ENCODE data around the gene CBX8. TPM values are rescaled to one million over a fixed set of nuclear protein-coding genes. Genes with fewer than 3 reads are reported as not detected.
A peak's percentile ranks its signal among the peaks of the same experiment; 100 is the strongest.

The CBX8 gene
- total RNA-seq, 2 experiments from 2014 or later: 6.8 to 8.6 TPM

DNA sequence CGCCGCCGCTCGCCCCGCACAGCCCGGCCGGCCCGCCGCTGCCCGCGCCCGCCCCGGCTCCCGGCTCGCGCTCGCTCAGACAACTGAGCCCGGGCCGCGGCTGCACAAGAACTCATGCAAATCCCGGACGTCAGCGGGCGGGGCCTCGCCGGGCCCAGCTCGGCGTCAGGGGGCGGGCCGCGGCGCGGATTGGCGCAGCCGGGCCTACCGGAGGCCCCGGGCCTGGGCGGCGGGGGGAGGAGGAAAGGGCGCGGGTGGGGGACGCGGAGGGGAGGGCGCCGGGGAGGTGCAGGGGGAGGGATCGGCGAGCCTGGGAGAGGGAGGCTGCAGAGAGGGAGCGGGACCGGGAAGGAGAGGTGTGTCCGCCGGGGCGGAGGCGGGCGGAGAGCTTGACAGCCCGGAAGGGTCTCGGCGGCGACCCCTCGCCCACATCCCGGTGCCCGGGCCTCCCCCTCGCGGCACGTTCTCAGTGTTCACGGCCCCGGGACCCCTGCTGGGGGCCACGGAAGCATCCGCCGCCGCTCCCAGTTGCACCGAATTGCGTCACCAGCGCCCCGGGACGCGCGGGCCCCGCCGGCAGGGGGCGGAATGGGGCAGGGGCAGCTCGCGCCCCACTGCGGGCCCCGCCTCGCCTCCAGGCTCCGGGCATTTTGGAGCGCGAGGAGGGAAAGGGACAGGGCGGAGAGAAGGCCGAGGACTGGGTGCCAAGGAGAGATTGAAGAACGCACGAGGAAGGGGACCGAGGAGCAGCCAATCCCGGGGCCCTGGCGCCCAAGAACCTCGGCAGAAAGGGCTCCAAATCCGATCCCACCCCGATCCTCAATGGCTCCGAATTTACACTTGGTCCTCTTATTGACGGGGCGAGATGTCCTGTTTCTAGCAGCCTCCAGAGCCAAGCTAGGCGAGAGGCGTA is 42.7 kb upstream of the CBX8 start, which contains the start of gene CBX4:
Gene CBX4, minus strand, starts transcription at position 85 of the 913 bp plus-strand sequence. CDS start 189 bp downstream, outside the sequence.
- H3K27ac Mint-ChIP-seq: peak within 1 kb of the TSS; percentile 96
- no peaks in the 10 kb centered on the region for H3K9me3 Mint-ChIP-seq (ENCODE audit: low read depth)
- CTCF ChIA-PET: interaction anchor here (0.7 to 4.0 kb wide), 32 partner anchors 11 to 423 kb away, joined by 3 to 44 read pairs (median 5); partner anchors contain the start of genes CBX2, CBX8 and GAA
- H3K36me3 Mint-ChIP-seq: peaks cover 20% of the 10 kb centered on the region
- H3K4me3 Mint-ChIP-seq: peak within 1 kb of the TSS; percentile 97
- DNase-seq (peak; percentile 94), ATAC-seq (peak; percentile 81)
- peaks cover 39% of the 10 kb centered on the region for H3K27me3 Mint-ChIP-seq
- peaks cover 36% of the 10 kb centered on the region for H3K4me1 Mint-ChIP-seq

DNA sequence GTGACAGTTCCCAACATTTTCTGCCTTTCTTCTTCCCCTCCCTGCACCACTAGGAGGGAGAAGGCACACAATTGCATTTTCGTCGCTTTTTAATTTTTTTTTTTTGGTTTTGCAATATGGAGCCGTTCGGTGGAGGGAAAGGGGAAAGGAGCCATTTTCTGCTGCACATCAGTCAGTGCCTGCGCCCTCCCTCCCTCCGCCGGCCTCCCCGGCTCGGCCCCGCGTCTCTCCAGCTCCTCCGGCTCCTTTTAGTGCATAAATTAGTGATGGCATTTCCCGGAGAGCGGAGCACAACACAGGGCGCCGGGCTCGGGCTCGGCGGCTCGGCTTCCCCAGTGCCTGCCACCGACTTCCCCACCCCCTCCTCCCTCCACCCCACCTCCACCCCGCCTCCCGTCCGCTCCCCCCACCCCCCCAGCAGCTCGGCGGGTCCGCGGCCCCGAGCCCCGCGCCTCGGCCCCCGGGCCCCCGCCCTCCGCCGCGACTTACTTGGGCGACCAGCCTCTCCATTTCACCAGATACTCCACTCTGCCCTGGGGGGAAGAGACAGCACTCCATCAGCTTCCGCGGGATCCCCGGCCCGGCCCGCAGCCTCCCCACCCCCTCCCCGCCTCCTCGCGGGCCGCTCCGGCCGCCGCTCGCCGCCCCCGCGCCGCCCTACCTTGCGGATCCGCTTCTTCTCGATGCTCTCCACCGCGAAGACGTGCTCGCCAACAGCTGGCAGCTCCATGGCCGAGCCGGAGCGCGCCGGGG is 41.8 kb upstream of the CBX8 start:
- ATAC-seq (peak; percentile 14), DNase-seq (peak; percentile 71)
- peak overlapping the region; percentile 97 for H3K4me3 Mint-ChIP-seq
- peak overlapping the region; percentile 96 for H3K27ac Mint-ChIP-seq
- CTCF ChIA-PET: interaction anchor here (0.7 to 3.9 kb wide), 25 partner anchors 12 to 423 kb away, joined by 3 to 44 read pairs (median 5); partner anchors contain the start of genes CBX2 and CBX8
- H3K27me3 Mint-ChIP-seq: peaks cover 34% of the 10 kb centered on the region
- peaks cover 23% of the 10 kb centered on the region for H3K36me3 Mint-ChIP-seq
- H3K9me3 Mint-ChIP-seq (ENCODE audit: low read depth): no peaks in the 10 kb centered on the region
- H3K4me1 Mint-ChIP-seq: peaks cover 37% of the 10 kb centered on the region

- Mint-ChIP-seq H3K9me3 (ENCODE audit: low read depth) (no peaks in the 10 kb centered on the region), H3K4me3 (peak overlapping the region; percentile 97), H3K4me1 (peaks cover 38% of the 10 kb centered on the region), H3K27me3 (peaks cover 30% of the 10 kb centered on the region), H3K36me3 (peaks cover 26% of the 10 kb centered on the region), H3K27ac (peak overlapping the region; percentile 96)
- CTCF ChIA-PET: interaction anchor here (1.4 to 3.4 kb wide), 9 partner anchors 8 to 94 kb away, joined by 4 to 38 read pairs (median 10); partner anchors contain the start of gene CBX8
- ATAC-seq: no peak
- peak; percentile 64 for DNase-seq
Measured at GRCh38 chr17:79837888-79838521, 41.1 kb upstream of the CBX8 start.

GRCh38 chr17:79836972-79837887 is 40.4 kb upstream of the CBX8 start:
- H3K4me1 Mint-ChIP-seq: peaks cover 36% of the 10 kb centered on the region
- no peaks in the 10 kb centered on the region for H3K9me3 Mint-ChIP-seq (ENCODE audit: low read depth)
- CTCF ChIA-PET: interaction anchor here (0.6 to 3.3 kb wide), 13 partner anchors 9 to 1620 kb away, joined by 3 to 38 read pairs (median 7); partner anchors contain the start of gene CBX8
- peak overlapping the region; percentile 96 for H3K27ac Mint-ChIP-seq
- peaks cover 27% of the 10 kb centered on the region for H3K36me3 Mint-ChIP-seq
- ATAC-seq (peak; percentile 20), DNase-seq (peak; percentile 84)
- peaks cover 22% of the 10 kb centered on the region for H3K27me3 Mint-ChIP-seq
- H3K4me3 Mint-ChIP-seq: peak overlapping the region; percentile 97

DNA sequence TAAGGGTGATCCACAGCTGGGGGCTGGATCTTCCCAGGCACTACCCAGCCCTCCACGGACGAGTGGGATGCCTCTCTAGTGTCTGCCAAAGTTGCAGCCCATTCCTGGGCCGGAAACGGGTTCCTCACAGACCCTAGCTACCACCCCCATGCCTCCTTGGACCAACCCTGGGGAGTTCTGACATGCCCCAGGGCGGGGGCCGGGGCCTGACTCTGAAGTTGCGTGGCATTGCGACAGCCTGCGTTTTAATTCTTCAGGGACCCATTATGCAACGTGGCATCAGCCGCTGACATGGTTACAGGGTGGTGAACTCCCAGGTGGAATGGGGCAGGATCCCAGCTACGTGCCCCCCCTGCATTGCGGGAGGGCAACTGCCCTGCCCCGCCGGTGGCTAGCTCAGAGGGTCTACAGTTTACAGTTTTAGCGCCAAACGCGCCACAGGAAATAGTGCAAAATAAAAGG is 39.7 kb upstream of the CBX8 start:
- peaks cover 34% of the 10 kb centered on the region for H3K4me1 Mint-ChIP-seq
- peak overlapping the region; percentile 97 for H3K4me3 Mint-ChIP-seq
- H3K27me3 Mint-ChIP-seq: peaks cover 17% of the 10 kb centered on the region
- no peaks in the 10 kb centered on the region for H3K9me3 Mint-ChIP-seq (ENCODE audit: low read depth)
- peak overlapping the region; percentile 96 for H3K27ac Mint-ChIP-seq
- DNase-seq (no peak), ATAC-seq (no peak)
- CTCF ChIA-PET: interaction anchor here (0.6 to 3.3 kb wide), 14 partner anchors 8 to 1620 kb away, joined by 3 to 38 read pairs (median 7); partner anchors contain the start of gene CBX8
- peaks cover 27% of the 10 kb centered on the region for H3K36me3 Mint-ChIP-seq

- peaks cover 34% of the 10 kb centered on the region for H3K4me1 Mint-ChIP-seq
- H3K36me3 Mint-ChIP-seq: peaks cover 27% of the 10 kb centered on the region
- no peak overlapping the region for H3K4me3 Mint-ChIP-seq
Measured at GRCh38 chr17:79835953-79836509, 39.2 kb upstream of the CBX8 start.

DNA sequence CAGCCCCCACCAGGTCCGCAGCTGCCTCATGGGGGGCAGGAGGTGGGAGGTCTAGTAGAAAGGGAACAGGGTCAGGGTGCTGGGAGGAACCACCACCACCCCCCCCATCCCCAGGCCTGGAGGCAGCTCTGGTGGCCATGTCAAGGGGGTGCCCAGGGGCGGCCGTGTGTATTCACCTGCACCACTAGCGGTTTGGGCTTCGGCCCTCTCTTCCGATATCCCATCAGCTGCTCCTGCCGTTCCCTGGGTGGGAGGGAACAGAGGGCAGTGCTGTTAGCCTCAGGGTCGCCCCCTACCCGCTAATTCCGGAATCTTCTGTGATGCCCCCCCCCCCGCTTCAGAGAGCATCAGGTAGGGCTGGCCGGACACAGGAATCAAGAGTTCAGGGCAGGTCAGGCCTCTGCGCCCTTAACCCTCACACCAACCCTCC is 38.6 kb upstream of the CBX8 start:
- ATAC-seq (no peak), DNase-seq (no peak)
- H3K4me1 Mint-ChIP-seq: peaks cover 32% of the 10 kb centered on the region
- H3K9me3 Mint-ChIP-seq (ENCODE audit: low read depth): no peaks in the 10 kb centered on the region
- H3K36me3 Mint-ChIP-seq: peaks cover 26% of the 10 kb centered on the region
- H3K4me3 Mint-ChIP-seq: no peak overlapping the region
- no peak overlapping the region for H3K27ac Mint-ChIP-seq
- CTCF ChIA-PET: interaction anchor here (0.8 to 3.3 kb wide), 13 partner anchors 9 to 46 kb away, joined by 3 to 38 read pairs (median 4); partner anchors contain the start of gene CBX8
- peaks cover 10% of the 10 kb centered on the region for H3K27me3 Mint-ChIP-seq

More at GRCh38 chr17:79835953-79836509, 39.2 kb upstream of the CBX8 start:
- CTCF ChIA-PET: interaction anchor here (0.8 to 3.3 kb wide), 18 partner anchors 8 to 92 kb away, joined by 3 to 38 read pairs (median 6); partner anchors contain the start of gene CBX8
- no peak for ATAC-seq
- Mint-ChIP-seq H3K27me3 (peaks cover 15% of the 10 kb centered on the region), H3K27ac (no peak overlapping the region), H3K9me3 (ENCODE audit: low read depth) (no peaks in the 10 kb centered on the region)
- DNase-seq: no peak

- Mint-ChIP-seq H3K27ac (no peak overlapping the region), H3K4me3 (no peak overlapping the region), H3K27me3 (peaks cover 4% of the 10 kb centered on the region), H3K9me3 (ENCODE audit: low read depth) (no peaks in the 10 kb centered on the region), H3K36me3 (peaks cover 26% of the 10 kb centered on the region), H3K4me1 (peaks cover 30% of the 10 kb centered on the region)
- no peak for ATAC-seq
- CTCF ChIA-PET: interaction anchor here (0.8 to 3.3 kb wide), 13 partner anchors 10 to 45 kb away, joined by 3 to 38 read pairs (median 6); partner anchors contain the start of gene CBX8
- DNase-seq: no peak
Measured at GRCh38 chr17:79834565-79835469, 37.9 kb upstream of the CBX8 start.

- ATAC-seq (no peak), DNase-seq (no peak)
- H3K9me3 Mint-ChIP-seq (ENCODE audit: low read depth): no peaks in the 10 kb centered on the region
- CTCF ChIA-PET: interaction anchor here (1.0 to 1.9 kb wide), 5 partner anchors 11 to 267 kb away, joined by 3 to 8 read pairs (median 5); partner anchors contain the start of gene GAA
- peaks cover 29% of the 10 kb centered on the region for H3K4me1 Mint-ChIP-seq
- peaks cover 26% of the 10 kb centered on the region for H3K36me3 Mint-ChIP-seq
- no peak overlapping the region for H3K4me3 Mint-ChIP-seq
- no peak overlapping the region for H3K27ac Mint-ChIP-seq
- H3K27me3 Mint-ChIP-seq: peaks cover 3% of the 10 kb centered on the region
Measured at GRCh38 chr17:79833744-79834564, 37.1 kb upstream of the CBX8 start.

- Mint-ChIP-seq H3K27me3 (peaks cover 3% of the 10 kb centered on the region), H3K27ac (no peak overlapping the region), H3K36me3 (peaks cover 23% of the 10 kb centered on the region), H3K4me1 (peaks cover 26% of the 10 kb centered on the region), H3K4me3 (no peak overlapping the region), H3K9me3 (ENCODE audit: low read depth) (no peaks in the 10 kb centered on the region)
- CTCF ChIA-PET: interaction anchor here (1.0 to 1.9 kb wide), 5 partner anchors 12 to 268 kb away, joined by 3 to 8 read pairs (median 5); partner anchors contain the start of gene GAA
- ATAC-seq: no peak
- DNase-seq: no peak
Measured at GRCh38 chr17:79833110-79833450, 36.2 kb upstream of the CBX8 start.

Data from activated CD8-positive, alpha-beta memory T cell treated with anti-CD3 and anti-CD28 coated beads, Interleukin-2, amount 10 ng/mL, durations not matched to agents 7 days and 5 days (primary cell).